ENCODE measurements around the gene FOXL3.

GRCh38 chr7:284762-285722 is 4.9 kb upstream of the FOXL3 start:
- no peak for TF ChIP-seq CTCF (IDR thresholded peaks at IDR 0.05; ENCODE audit: insufficient read depth, low read length, poor library complexity, severe bottlenecking)
- no peak for TF ChIP-seq EZH2phosphoT487 (conservative IDR thresholded peaks at IDR 0.05; ENCODE audit: low read length)

Data from SU-DHL-6 (cell line).